IPS-15b (cell line): Measurements from ENCODE around the gene NLGN4X.

Source experiments
- H3K27me3 ChIP-seq: one replicate; pipeline ENCODE4 v1.6.1; 2013; ENCODE audit warnings: low read length; ENCODE audit not compliant: control insufficient read depth, insufficient read depth
- H3K36me3 ChIP-seq: one replicate; pipeline ENCODE4 v1.6.1; 2013; ENCODE audit warnings: low read length; ENCODE audit not compliant: control insufficient read depth, insufficient read depth
- H3K4me1 ChIP-seq: one replicate; pipeline ENCODE4 v1.6.1; 2013; ENCODE audit warnings: mild to moderate bottlenecking, low read length; ENCODE audit not compliant: control insufficient read depth, insufficient read depth
- H3K4me3 ChIP-seq: one replicate; pipeline ENCODE4 v1.5.1; 2013; ENCODE audit warnings: low read depth, low read length
- H3K9ac ChIP-seq: one replicate; pipeline ENCODE4 v1.6.1; 2013; ENCODE audit warnings: low read depth, mild to moderate bottlenecking, low read length
- H3K9me3 ChIP-seq: one replicate; pipeline ENCODE4 v1.6.1; 2013; ENCODE audit warnings: mild to moderate bottlenecking, low read length; ENCODE audit not compliant: control insufficient read depth, insufficient read depth

NLGN4X gene

GRCh38 chrX:6228720-6229119 is at the start of gene NLGN4X:
Gene NLGN4X, minus strand, starts transcription at chrX:6228867. Its CDS starts 77,401 bp downstream, at chrX:6151466.
- Histone ChIP-seq H3K4me3 (peak within 1 kb of the TSS; percentile 70), H3K27me3 (no peaks in the 10 kb centered on the region), H3K9ac (no peak within 1 kb of the TSS), H3K4me1 (peaks cover 2% of the 10 kb centered on the region), H3K9me3 (no peaks in the 10 kb centered on the region), H3K36me3 (no peaks in the 10 kb centered on the region)

GRCh38 chrX:6266041-6266440 is 37.4 kb upstream of the NLGN4X start:
- no peak overlapping the region for H3K9ac ChIP-seq
- H3K4me3 ChIP-seq: no peak overlapping the region
- no peaks in the 10 kb centered on the region for H3K4me1 ChIP-seq
- H3K27me3 ChIP-seq: no peaks in the 10 kb centered on the region
- no peaks in the 10 kb centered on the region for H3K36me3 ChIP-seq
- peaks cover 9% of the 10 kb centered on the region for H3K9me3 ChIP-seq

GRCh38 chrX:6262959-6263358 is 34.3 kb upstream of the NLGN4X start:
- Histone ChIP-seq H3K9ac (no peak overlapping the region), H3K36me3 (no peaks in the 10 kb centered on the region), H3K27me3 (no peaks in the 10 kb centered on the region), H3K4me3 (no peak overlapping the region), H3K9me3 (peaks cover 5% of the 10 kb centered on the region), H3K4me1 (no peaks in the 10 kb centered on the region)

- H3K4me1 ChIP-seq: peaks cover 2% of the 10 kb centered on the region
- H3K9ac ChIP-seq: no peak overlapping the region
- H3K4me3 ChIP-seq: no peak overlapping the region
- no peaks in the 10 kb centered on the region for H3K9me3 ChIP-seq
- H3K36me3 ChIP-seq: no peaks in the 10 kb centered on the region
- H3K27me3 ChIP-seq: no peaks in the 10 kb centered on the region
These were observed 28.4 kb upstream of the NLGN4X start for GRCh38 chrX:6257025-6257424.

GRCh38 chrX:6244666-6245065 is 16.0 kb upstream of the NLGN4X start:
- Histone ChIP-seq H3K27me3 (no peaks in the 10 kb centered on the region), H3K9ac (no peak overlapping the region), H3K4me1 (no peaks in the 10 kb centered on the region), H3K36me3 (no peaks in the 10 kb centered on the region), H3K9me3 (no peaks in the 10 kb centered on the region), H3K4me3 (no peak overlapping the region)

GRCh38 chrX:6238576-6238975 is 9.9 kb upstream of the NLGN4X start:
- Histone ChIP-seq H3K9ac (no peak overlapping the region), H3K27me3 (no peaks in the 10 kb centered on the region), H3K4me3 (no peak overlapping the region), H3K36me3 (no peaks in the 10 kb centered on the region), H3K4me1 (no peaks in the 10 kb centered on the region), H3K9me3 (no peaks in the 10 kb centered on the region)

- no peaks in the 10 kb centered on the region for H3K36me3 ChIP-seq
- H3K27me3 ChIP-seq: no peaks in the 10 kb centered on the region
- H3K4me3 ChIP-seq: peak overlapping the region; percentile 70
- no peaks in the 10 kb centered on the region for H3K9me3 ChIP-seq
- H3K9ac ChIP-seq: no peak overlapping the region
- peaks cover 2% of the 10 kb centered on the region for H3K4me1 ChIP-seq
These were observed 732 bp downstream of the NLGN4X start for GRCh38 chrX:6227935-6228334.

GRCh38 chrX:6227453-6227835 is 1.2 kb downstream of the NLGN4X start:
- H3K27me3 ChIP-seq: no peaks in the 10 kb centered on the region
- no peaks in the 10 kb centered on the region for H3K9me3 ChIP-seq
- H3K4me3 ChIP-seq: peak overlapping the region; percentile 70
- H3K4me1 ChIP-seq: peaks cover 2% of the 10 kb centered on the region
- no peak overlapping the region for H3K9ac ChIP-seq
- H3K36me3 ChIP-seq: no peaks in the 10 kb centered on the region

- Histone ChIP-seq H3K9me3 (no peaks in the 10 kb centered on the region), H3K9ac (peak overlapping the region; percentile 54), H3K4me3 (peak overlapping the region; percentile 70), H3K36me3 (no peaks in the 10 kb centered on the region), H3K27me3 (no peaks in the 10 kb centered on the region), H3K4me1 (peaks cover 2% of the 10 kb centered on the region)
These were observed 1.8 kb downstream of the NLGN4X start for GRCh38 chrX:6226596-6227452.

- H3K4me3 ChIP-seq: peak overlapping the region; percentile 70
- H3K9me3 ChIP-seq: no peaks in the 10 kb centered on the region
- H3K36me3 ChIP-seq: no peaks in the 10 kb centered on the region
- peak overlapping the region; percentile 54 for H3K9ac ChIP-seq
- H3K4me1 ChIP-seq: peaks cover 2% of the 10 kb centered on the region
- H3K27me3 ChIP-seq: no peaks in the 10 kb centered on the region
These were observed 2.6 kb downstream of the NLGN4X start for GRCh38 chrX:6225911-6226595.

- H3K9ac ChIP-seq: no peak overlapping the region
- peaks cover 2% of the 10 kb centered on the region for H3K4me1 ChIP-seq
- no peaks in the 10 kb centered on the region for H3K27me3 ChIP-seq
- no peaks in the 10 kb centered on the region for H3K9me3 ChIP-seq
- H3K36me3 ChIP-seq: no peaks in the 10 kb centered on the region
- peak overlapping the region; percentile 70 for H3K4me3 ChIP-seq
These were observed 3.3 kb downstream of the NLGN4X start for GRCh38 chrX:6225288-6225910.
